HepG2 (cell line): Measurements from ENCODE around the gene PIM1. TPM values are rescaled to one million over a fixed set of nuclear protein-coding genes. Genes with fewer than 3 reads are reported as not detected.

Source experiments
- CAMTA2 ChIP-seq: sonication (generic); formaldehyde crosslinking; IDR thresholded peaks from 2 replicates; pipeline ENCODE4 v1.4.0; 2020; ENCODE audit warnings: mild to moderate bottlenecking, missing genetic modification reagents, borderline replicate concordance
- HMG20B ChIP-seq: conservative IDR thresholded peaks from 2 replicates; pipeline ENCODE4 v1.6.1; 2016; ENCODE audit warnings: missing genetic modification reagents, missing compliant biosample characterization
- MZF1 ChIP-seq: sonication (generic); formaldehyde crosslinking; IDR thresholded peaks from 2 replicates; pipeline ENCODE4 v1.8.1; 2023; ENCODE audit warnings: mild to moderate bottlenecking, missing genetic modification reagents, borderline replicate concordance
- NCOA5 ChIP-seq: sonication (generic); formaldehyde crosslinking; IDR thresholded peaks from 2 replicates; pipeline ENCODE4 v1.4.0; 2020; ENCODE audit warnings: missing genetic modification reagents
- NFKB2 ChIP-seq: sonication (generic); formaldehyde crosslinking; IDR thresholded peaks from 2 replicates; pipeline ENCODE4 v1.4.0; 2020; ENCODE audit warnings: missing genetic modification reagents, borderline replicate concordance
- SATB2 ChIP-seq: sonication (generic); formaldehyde crosslinking; IDR thresholded peaks from 2 replicates; pipeline ENCODE4 v1.5.0; 2020; ENCODE audit warnings: missing genetic modification reagents
- TCF7L2 ChIP-seq: IDR thresholded peaks from 2 replicates; pipeline ENCODE4 v1.6.1; 2011; ENCODE audit warnings: mild to moderate bottlenecking, low read depth, low read length, moderate library complexity
- ZNF33B ChIP-seq: sonication (generic); formaldehyde crosslinking; IDR thresholded peaks from 2 replicates; pipeline ENCODE4 v1.5.1; 2020; ENCODE audit warnings: mild to moderate bottlenecking, missing genetic modification reagents
- ZNF646 ChIP-seq: sonication (generic); formaldehyde crosslinking; IDR thresholded peaks from 2 replicates; pipeline ENCODE4 v1.9.0; 2021; ENCODE audit warnings: mild to moderate bottlenecking, missing genetic modification reagents
- ZNF672 ChIP-seq: sonication (generic); formaldehyde crosslinking; IDR thresholded peaks from 2 replicates; pipeline ENCODE4 v1.8.1; 2022; ENCODE audit warnings: missing genetic modification reagents
- ZNF850 ChIP-seq: sonication (generic); formaldehyde crosslinking; conservative IDR thresholded peaks from 2 replicates; pipeline ENCODE4 v1.9.0; 2021; ENCODE audit warnings: mild to moderate bottlenecking, missing genetic modification reagents
- ZSCAN29 ChIP-seq: sonication (generic); formaldehyde crosslinking; conservative IDR thresholded peaks from 2 replicates; pipeline ENCODE4 v1.4.0; 2020; ENCODE audit warnings: mild to moderate bottlenecking, missing genetic modification reagents
- polyA plus RNA-seq, 8 experiments: library from polyadenylated mRNA; depleted of rRNA in 3 of 8; stranded (reverse) in 7 of 8; unstranded in 1 of 8; fragments of >200 nt; fragmentation: Illumina TruSeq in 4 of 8; extraction: Trizol in 4 of 8; gene quantifications; 2 replicates each; pipeline versions ENCODE4 v1.2.1 to v1.2.3, GENCODE V29; 2011 to 2016; ENCODE audit warnings: low read depth in 4 of 8, missing spikeins in 1 of 8, mixed read lengths in 1 of 8; ENCODE audit not compliant: insufficient read depth in 1 of 8
- total RNA-seq, 5 experiments: library from RNA; depleted of rRNA; stranded (reverse); fragments of >200 nt; fragmentation: Illumina TruSeq; extraction: Trizol; gene quantifications; 2 replicates each; pipeline ENCODE4 v1.2.3, GENCODE V29; 2016; ENCODE audit warnings: low read depth in 1 of 5
- TF ChIP-seq, protein P1 (sequence below): sonication (generic); formaldehyde crosslinking; IDR thresholded peaks from 2 replicates; pipeline ENCODE4 v1.4.0; 2020; ENCODE audit warnings: low read depth, missing genetic modification reagents
- TF ChIP-seq, protein P2 (sequence below): sonication (generic); formaldehyde crosslinking; IDR thresholded peaks from 2 replicates; pipeline ENCODE4 v1.9.0; 2021; ENCODE audit warnings: missing genetic modification reagents, mild to moderate bottlenecking, borderline replicate concordance
- TF ChIP-seq, protein P3 (sequence below): sonication (generic); formaldehyde crosslinking; IDR thresholded peaks from 2 replicates; pipeline ENCODE4 v1.8.1; 2022; ENCODE audit warnings: mild to moderate bottlenecking, missing genetic modification reagents

Gene PIM1
- total and polyA plus RNA-seq, 2 of the 13 experiments (the other 11 are each of a cell fraction or from before 2014, with no cell fraction given) = 29.4 to 117 TPM

GRCh38 chr6:37171201-37171969 is 1.4 kb downstream of the PIM1 start (continued):
- TF ChIP-seq ZNF646 (CRISPR knock-in tag) (peak; percentile 17; the same call in 1 of the 2 replicates), ZNF672 (no peak), ZNF33B (CRISPR knock-in tag) (0 out of 2 replicates have a peak, but pooled peaks have one; percentile 42), SATB2 (CRISPR knock-in tag) (peak; percentile 48; the same call in 1 of the 2 replicates), HMG20B (CRISPR knock-in tag) (no peak), MZF1 (CRISPR knock-in tag) (no peak; the same call in 1 of the 2 replicates), ZNF850 (CRISPR knock-in tag) (peak; percentile 74), NFKB2 (0 out of 2 replicates have a peak, but pooled peaks have one; percentile 15), NCOA5 (CRISPR knock-in tag) (0 out of 2 replicates have a peak, but pooled peaks have one; percentile 13), CAMTA2 (CRISPR knock-in tag) (0 out of 2 replicates have a peak, but pooled peaks have one; percentile 3), TCF7L2 (no peak), ZSCAN29 (CRISPR knock-in tag) (peak; percentile 94)
- TF ChIP-seq, protein P1, sequence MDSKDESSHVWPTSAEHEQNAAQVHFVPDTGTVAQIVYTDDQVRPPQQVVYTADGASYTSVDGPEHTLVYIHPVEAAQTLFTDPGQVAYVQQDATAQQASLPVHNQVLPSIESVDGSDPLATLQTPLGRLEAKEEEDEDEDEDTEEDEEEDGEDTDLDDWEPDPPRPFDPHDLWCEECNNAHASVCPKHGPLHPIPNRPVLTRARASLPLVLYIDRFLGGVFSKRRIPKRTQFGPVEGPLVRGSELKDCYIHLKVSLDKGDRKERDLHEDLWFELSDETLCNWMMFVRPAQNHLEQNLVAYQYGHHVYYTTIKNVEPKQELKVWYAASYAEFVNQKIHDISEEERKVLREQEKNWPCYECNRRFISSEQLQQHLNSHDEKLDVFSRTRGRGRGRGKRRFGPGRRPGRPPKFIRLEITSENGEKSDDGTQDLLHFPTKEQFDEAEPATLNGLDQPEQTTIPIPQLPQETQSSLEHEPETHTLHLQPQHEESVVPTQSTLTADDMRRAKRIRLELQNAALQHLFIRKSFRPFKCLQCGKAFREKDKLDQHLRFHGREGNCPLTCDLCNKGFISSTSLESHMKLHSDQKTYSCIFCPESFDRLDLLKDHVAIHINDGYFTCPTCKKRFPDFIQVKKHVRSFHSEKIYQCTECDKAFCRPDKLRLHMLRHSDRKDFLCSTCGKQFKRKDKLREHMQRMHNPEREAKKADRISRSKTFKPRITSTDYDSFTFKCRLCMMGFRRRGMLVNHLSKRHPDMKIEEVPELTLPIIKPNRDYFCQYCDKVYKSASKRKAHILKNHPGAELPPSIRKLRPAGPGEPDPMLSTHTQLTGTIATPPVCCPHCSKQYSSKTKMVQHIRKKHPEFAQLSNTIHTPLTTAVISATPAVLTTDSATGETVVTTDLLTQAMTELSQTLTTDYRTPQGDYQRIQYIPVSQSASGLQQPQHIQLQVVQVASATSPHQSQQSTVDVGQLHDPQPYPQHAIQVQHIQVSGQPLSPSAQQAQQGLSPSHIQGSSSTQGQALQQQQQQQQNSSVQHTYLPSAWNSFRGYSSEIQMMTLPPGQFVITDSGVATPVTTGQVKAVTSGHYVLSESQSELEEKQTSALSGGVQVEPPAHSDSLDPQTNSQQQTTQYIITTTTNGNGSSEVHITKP (CRISPR knock-in tag) = 0 out of 2 replicates have a peak, but pooled peaks have one; percentile 26
- TF ChIP-seq, protein P2, sequence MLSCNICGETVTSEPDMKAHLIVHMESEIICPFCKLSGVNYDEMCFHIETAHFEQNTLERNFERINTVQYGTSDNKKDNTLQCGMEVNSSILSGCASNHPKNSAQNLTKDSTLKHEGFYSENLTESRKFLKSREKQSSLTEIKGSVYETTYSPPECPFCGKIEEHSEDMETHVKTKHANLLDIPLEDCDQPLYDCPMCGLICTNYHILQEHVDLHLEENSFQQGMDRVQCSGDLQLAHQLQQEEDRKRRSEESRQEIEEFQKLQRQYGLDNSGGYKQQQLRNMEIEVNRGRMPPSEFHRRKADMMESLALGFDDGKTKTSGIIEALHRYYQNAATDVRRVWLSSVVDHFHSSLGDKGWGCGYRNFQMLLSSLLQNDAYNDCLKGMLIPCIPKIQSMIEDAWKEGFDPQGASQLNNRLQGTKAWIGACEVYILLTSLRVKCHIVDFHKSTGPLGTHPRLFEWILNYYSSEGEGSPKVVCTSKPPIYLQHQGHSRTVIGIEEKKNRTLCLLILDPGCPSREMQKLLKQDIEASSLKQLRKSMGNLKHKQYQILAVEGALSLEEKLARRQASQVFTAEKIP (CRISPR knock-in tag) = no peak
- TF ChIP-seq, protein P3, sequence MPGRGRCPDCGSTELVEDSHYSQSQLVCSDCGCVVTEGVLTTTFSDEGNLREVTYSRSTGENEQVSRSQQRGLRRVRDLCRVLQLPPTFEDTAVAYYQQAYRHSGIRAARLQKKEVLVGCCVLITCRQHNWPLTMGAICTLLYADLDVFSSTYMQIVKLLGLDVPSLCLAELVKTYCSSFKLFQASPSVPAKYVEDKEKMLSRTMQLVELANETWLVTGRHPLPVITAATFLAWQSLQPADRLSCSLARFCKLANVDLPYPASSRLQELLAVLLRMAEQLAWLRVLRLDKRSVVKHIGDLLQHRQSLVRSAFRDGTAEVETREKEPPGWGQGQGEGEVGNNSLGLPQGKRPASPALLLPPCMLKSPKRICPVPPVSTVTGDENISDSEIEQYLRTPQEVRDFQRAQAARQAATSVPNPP = no peak; the same call in 1 of the 2 replicates
